ENCODE data around the gene AATK. TPM values are rescaled to one million over a fixed set of nuclear protein-coding genes. Genes with fewer than 3 reads are reported as not detected.

Gene AATK
- total and polyA plus RNA-seq, 8 donors = 13.3 to 48.5 (median 19.4) TPM

DNA sequence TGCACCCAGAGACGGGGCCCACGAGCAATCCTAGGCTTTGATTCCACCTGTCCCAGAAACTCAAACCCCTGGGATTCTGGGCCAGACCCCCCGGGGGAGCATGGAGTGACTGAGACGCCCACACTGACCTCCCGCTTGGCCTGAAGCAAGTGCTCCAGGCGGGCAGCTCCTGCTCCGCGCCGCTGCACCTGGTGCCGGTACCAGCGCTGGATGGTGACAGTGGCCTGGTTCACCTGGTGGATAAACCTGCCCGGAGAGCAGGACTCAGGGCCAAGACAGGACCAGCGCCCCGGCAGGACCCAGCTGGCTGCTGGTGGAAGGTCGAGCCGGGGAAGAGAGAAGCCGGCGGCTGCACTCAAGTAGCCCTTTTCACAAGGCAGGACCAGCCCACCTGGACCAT, 34.2 kb upstream of the AATK start:
- H3K4me3 ChIP-seq = no peak overlapping the region
- H3K4me1 ChIP-seq = peaks cover 0 to 22% of the 10 kb centered on the region in 2 donors
- H3K27me3 ChIP-seq = no peaks in the 10 kb centered on the region
- peaks cover 0 to 45% of the 10 kb centered on the region in 2 donors for H3K36me3 ChIP-seq
- no peaks in the 10 kb centered on the region for H3K9me3 ChIP-seq
- intact Hi-C loops (cut with DNase I) = loop anchor here in 1 of 2 donors (2.0 kb wide), 1 partner anchor 57 kb away; no protein-coding TSS in a partner anchor
- DNase-seq (no peak), ATAC-seq (no peak)
- TF ChIP-seq, protein P1, sequence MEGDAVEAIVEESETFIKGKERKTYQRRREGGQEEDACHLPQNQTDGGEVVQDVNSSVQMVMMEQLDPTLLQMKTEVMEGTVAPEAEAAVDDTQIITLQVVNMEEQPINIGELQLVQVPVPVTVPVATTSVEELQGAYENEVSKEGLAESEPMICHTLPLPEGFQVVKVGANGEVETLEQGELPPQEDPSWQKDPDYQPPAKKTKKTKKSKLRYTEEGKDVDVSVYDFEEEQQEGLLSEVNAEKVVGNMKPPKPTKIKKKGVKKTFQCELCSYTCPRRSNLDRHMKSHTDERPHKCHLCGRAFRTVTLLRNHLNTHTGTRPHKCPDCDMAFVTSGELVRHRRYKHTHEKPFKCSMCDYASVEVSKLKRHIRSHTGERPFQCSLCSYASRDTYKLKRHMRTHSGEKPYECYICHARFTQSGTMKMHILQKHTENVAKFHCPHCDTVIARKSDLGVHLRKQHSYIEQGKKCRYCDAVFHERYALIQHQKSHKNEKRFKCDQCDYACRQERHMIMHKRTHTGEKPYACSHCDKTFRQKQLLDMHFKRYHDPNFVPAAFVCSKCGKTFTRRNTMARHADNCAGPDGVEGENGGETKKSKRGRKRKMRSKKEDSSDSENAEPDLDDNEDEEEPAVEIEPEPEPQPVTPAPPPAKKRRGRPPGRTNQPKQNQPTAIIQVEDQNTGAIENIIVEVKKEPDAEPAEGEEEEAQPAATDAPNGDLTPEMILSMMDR (IDR thresholded peaks at IDR 0.05) = no peak
- no peak overlapping the region for H3K27ac ChIP-seq

DNA sequence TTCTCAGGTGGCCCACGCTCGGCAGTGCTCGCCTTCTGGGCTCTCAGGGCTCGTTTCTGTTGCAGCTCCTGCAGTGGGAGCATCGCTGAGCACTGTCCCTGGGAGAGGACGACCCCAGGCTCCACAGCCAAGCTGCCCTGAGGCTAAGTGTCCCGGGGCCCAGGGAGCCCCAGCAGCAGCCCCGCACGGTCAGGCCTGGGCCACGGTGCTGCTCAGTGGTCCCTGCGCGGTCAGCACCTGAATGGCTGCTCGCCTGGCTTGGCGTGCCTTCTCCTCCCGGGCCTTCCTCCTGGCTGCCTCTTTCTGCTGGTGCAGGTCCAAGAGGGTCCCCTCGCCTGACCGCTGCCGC, 33.4 kb upstream of the AATK start:
- ATAC-seq (no peak), DNase-seq (no peak)
- TF ChIP-seq, protein P1 (IDR thresholded peaks at IDR 0.05) = no peak
- no peaks in the 10 kb centered on the region for H3K9me3 ChIP-seq
- peaks cover 0 to 52% of the 10 kb centered on the region in 2 donors for H3K36me3 ChIP-seq
- no peaks in the 10 kb centered on the region for H3K27me3 ChIP-seq
- H3K27ac ChIP-seq = no peak overlapping the region
- H3K4me1 ChIP-seq = peaks cover 0 to 22% of the 10 kb centered on the region in 2 donors
- H3K4me3 ChIP-seq = no peak overlapping the region
- intact Hi-C loops (cut with DNase I) = no loop called here

DNA sequence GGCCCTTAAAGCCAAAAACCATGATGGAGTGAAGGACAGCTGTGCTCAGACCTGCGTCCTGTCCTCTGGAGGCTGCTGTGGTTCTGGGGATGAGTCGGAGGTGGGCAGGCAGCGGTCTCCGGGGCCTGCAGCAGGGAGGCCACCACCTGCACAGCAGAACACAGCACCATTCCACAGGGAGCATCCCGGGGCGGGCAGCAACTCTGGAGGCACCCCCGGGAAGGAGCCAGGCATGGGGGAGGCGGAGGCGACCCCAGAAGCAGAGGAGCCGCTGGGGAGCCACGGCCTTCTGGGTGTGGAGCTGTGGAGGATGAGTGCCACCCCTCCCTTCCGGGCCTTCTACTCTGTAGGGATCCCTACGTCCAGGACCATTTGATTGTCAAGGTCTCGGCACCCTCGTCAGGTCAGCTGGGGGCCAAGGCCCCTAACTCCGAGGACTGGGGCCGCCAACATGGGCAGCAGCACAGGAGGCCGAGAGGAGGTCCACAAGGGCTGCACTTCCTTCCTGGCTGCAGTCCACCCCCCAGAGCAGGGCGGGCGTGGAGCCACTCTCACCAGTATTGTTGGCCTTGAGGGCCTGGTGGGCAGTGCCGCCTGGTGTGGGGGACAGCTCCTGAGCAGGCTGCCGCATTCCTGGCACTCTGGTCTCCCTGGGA, 32.9 kb upstream of the AATK start:
- DNase-seq = no peak
- no peak overlapping the region for H3K4me3 ChIP-seq
- H3K27ac ChIP-seq = no peak overlapping the region
- no peak for ATAC-seq
- peaks cover 0 to 54% of the 10 kb centered on the region in 2 donors for H3K36me3 ChIP-seq
- H3K27me3 ChIP-seq = no peaks in the 10 kb centered on the region
- TF ChIP-seq, protein P1 (IDR thresholded peaks at IDR 0.05) = no peak
- H3K9me3 ChIP-seq = no peaks in the 10 kb centered on the region
- peaks cover 0 to 22% of the 10 kb centered on the region in 2 donors for H3K4me1 ChIP-seq
- intact Hi-C loops (cut with DNase I) = no loop called here

DNA sequence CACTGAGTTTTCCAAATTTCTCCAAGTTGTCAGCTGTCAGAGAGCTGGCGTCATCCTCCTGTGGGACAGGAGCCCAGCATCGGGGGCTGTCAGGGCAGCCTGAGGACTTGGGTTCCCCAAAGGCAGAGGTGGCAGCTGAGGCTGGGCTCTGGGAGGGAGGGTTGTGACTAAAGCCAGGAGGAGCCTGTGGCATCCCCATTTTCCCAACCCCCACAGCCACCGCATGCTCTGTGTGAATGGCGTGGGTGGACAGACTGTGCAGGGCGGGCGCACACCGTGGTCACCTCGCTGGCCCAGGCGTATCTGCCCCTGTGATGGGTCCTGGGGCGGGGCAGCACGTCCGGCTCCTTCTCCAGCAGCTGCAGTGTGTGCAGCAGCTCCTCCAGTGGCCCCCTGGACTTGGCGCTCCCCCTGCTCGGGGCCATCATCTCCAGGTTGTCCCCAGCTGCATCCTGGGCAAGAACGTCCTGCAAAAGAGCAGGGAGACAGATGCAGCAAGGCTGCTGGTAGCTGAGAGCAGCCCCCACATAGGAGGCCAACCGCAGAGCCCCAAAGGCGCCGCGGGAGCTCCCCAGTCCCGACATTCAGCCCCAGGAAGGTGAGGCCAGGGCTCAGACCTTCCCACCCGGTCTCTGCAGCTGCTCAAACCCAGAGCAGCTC, 31.9 kb upstream of the AATK start:
- DNase-seq (peak in 1 of 4 donors; percentile 69), ATAC-seq (no peak)
- Histone ChIP-seq H3K36me3 (peaks cover 0 to 47% of the 10 kb centered on the region in 2 donors), H3K27me3 (no peaks in the 10 kb centered on the region), H3K27ac (no peak overlapping the region), H3K4me1 (peaks cover 0 to 22% of the 10 kb centered on the region in 2 donors), H3K4me3 (no peak overlapping the region), H3K9me3 (no peaks in the 10 kb centered on the region)
- TF ChIP-seq, protein P1 (IDR thresholded peaks at IDR 0.05) = no peak
- intact Hi-C loops (cut with DNase I) = no loop called here

DNA sequence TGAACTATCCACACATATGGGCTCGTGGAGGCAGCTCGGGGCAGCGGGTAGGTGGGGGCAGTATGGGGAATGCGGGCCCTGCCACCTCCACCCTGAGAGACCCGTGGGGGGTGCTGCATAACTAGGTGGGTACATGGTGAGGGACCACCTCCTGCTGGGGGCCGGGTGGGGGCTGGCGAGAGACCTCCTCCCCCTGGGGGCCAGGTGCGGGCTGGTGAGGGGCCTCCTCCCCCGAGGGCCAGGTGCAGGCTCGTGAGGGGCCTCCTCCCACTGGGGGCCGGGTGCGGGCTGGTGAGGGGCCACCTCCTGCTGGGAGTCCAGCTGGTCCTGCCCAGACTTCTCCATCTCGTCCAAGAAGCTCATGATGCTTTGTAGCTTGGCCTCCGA, 31.4 kb upstream of the AATK start:
- Histone ChIP-seq H3K4me3 (no peak overlapping the region), H3K4me1 (peaks cover 0 to 22% of the 10 kb centered on the region in 2 donors), H3K27me3 (no peaks in the 10 kb centered on the region), H3K36me3 (peaks cover 0 to 46% of the 10 kb centered on the region in 2 donors), H3K9me3 (no peaks in the 10 kb centered on the region), H3K27ac (no peak overlapping the region)
- intact Hi-C loops (cut with DNase I) = no loop called here
- TF ChIP-seq, protein P1 (IDR thresholded peaks at IDR 0.05) = no peak
- DNase-seq = peak in 1 of 4 donors; percentile 63
- no peak for ATAC-seq

Data from left lung (tissue), 10 donors.